A673 (cell line): ENCODE data around the gene SPDEF.

ENCODE experiments used
- CTCF ChIP-seq: fragments of 300-800, 200-600 bp; sonication (generic); conservative IDR thresholded peaks from 2 replicates; pipeline ENCODE4 v1.5.1; 2017; ENCODE audit warnings: low read depth, mild to moderate bottlenecking, antibody characterized with exemption, low read length, moderate library complexity, mixed read lengths
- EZH2 ChIP-seq: fragments of 200-600 bp; sonication (generic); IDR thresholded peaks from 2 replicates; pipeline ENCODE4 v1.6.1; 2017; ENCODE audit warnings: borderline replicate concordance, low read depth, mild to moderate bottlenecking, mixed read lengths, antibody characterized with exemption, low read length; ENCODE audit not compliant: poor library complexity, severe bottlenecking

GRCh38 chr6:34539181-34539580, 16.9 kb downstream of the SPDEF start:
- TF ChIP-seq EZH2 (no peak), CTCF (no peak)
